ENCODE measurements around the gene FAR2. TPM values are rescaled to one million over a fixed set of nuclear protein-coding genes. Genes with fewer than 3 reads are reported as not detected.

FAR2 gene
- total and polyA plus RNA-seq, 4 donors: 7.1 to 14.4 (median 11.2) TPM

- H3K4me1 ChIP-seq (ENCODE audit: control insufficient read depth in 5 of 5, insufficient read depth in 5 of 5, low read length in 5 of 5): no peaks in the 10 kb centered on the region
Observed at GRCh38 chr12:29322157-29322556, 173.1 kb downstream of the FAR2 start.

GRCh38 chr12:29329411-29329810 lies 180.3 kb downstream of the FAR2 start:
- DNase-seq (no peak), ATAC-seq (ENCODE audit: insufficient read depth, low FRiP score) (no peak)
- Histone ChIP-seq H3K27me3 (ENCODE audit: control insufficient read depth in 3 of 3, insufficient read depth in 3 of 3, low read length in 2 of 3) (no peaks in the 10 kb centered on the region), H3K9ac (ENCODE audit: insufficient read depth in 1 of 2, low read length in 2 of 2) (no peak overlapping the region), H3K27ac (ENCODE audit: low read depth in 1 of 2, low read length in 1 of 2) (no peak overlapping the region), H3K9me3 (ENCODE audit: control insufficient read depth in 4 of 4, insufficient read depth in 3 of 4, low read length in 3 of 4) (no peaks in the 10 kb centered on the region), H3K4me3 (no peak overlapping the region), H3K4me1 (ENCODE audit: control insufficient read depth in 5 of 5, insufficient read depth in 5 of 5, low read length in 5 of 5) (no peaks in the 10 kb centered on the region), H3K36me3 (ENCODE audit: control insufficient read depth in 4 of 4, insufficient read depth in 4 of 4, low read length in 4 of 4) (no peaks in the 10 kb centered on the region)
- 97 to 99% methylated on average over 1 of the region's 1 CpG for WGBS, 2 donors
- no peak for TF ChIP-seq CTCF (IDR thresholded peaks at IDR 0.05; ENCODE audit: control extremely low read depth, extremely low read depth)

More at GRCh38 chr12:29322157-29322556, 173.1 kb downstream of the FAR2 start:
- H3K9me3 ChIP-seq (ENCODE audit: control insufficient read depth in 4 of 4, insufficient read depth in 3 of 4, low read length in 3 of 4): no peaks in the 10 kb centered on the region
- no peak overlapping the region for H3K9ac ChIP-seq (ENCODE audit: insufficient read depth in 1 of 2, low read length in 2 of 2)
- no peak for DNase-seq
- ATAC-seq (ENCODE audit: insufficient read depth, low FRiP score): no peak
- no peaks in the 10 kb centered on the region for H3K27me3 ChIP-seq (ENCODE audit: control insufficient read depth in 3 of 3, insufficient read depth in 3 of 3, low read length in 2 of 3)
- no peak for TF ChIP-seq CTCF (IDR thresholded peaks at IDR 0.05; ENCODE audit: control extremely low read depth, extremely low read depth)
- peaks cover 0 to 6% (median 0%) of the 10 kb centered on the region in 4 donors for H3K36me3 ChIP-seq (ENCODE audit: control insufficient read depth in 4 of 4, insufficient read depth in 4 of 4, low read length in 4 of 4)
- 91 to 93% methylated on average over 3 of the region's 3 CpGs for WGBS, 2 donors
- H3K4me3 ChIP-seq: no peak overlapping the region
- no peak overlapping the region for H3K27ac ChIP-seq (ENCODE audit: low read depth in 1 of 2, low read length in 1 of 2)

GRCh38 chr12:29333178-29333577 lies 184.1 kb downstream of the FAR2 start:
- WGBS, 2 donors: 0% methylated on average over 1 of the region's 1 CpG
- no peaks in the 10 kb centered on the region for H3K27me3 ChIP-seq (ENCODE audit: control insufficient read depth in 3 of 3, insufficient read depth in 3 of 3, low read length in 2 of 3)
- H3K4me3 ChIP-seq: no peak overlapping the region

More at GRCh38 chr12:29333178-29333577, 184.1 kb downstream of the FAR2 start:
- no peak for TF ChIP-seq CTCF (IDR thresholded peaks at IDR 0.05; ENCODE audit: control extremely low read depth, extremely low read depth)
- ATAC-seq (ENCODE audit: insufficient read depth, low FRiP score) (no peak), DNase-seq (no peak)
- Histone ChIP-seq H3K9me3 (ENCODE audit: control insufficient read depth in 4 of 4, insufficient read depth in 3 of 4, low read length in 3 of 4) (no peaks in the 10 kb centered on the region), H3K9ac (ENCODE audit: insufficient read depth in 1 of 2, low read length in 2 of 2) (no peak overlapping the region), H3K4me1 (ENCODE audit: control insufficient read depth in 5 of 5, insufficient read depth in 5 of 5, low read length in 5 of 5) (no peaks in the 10 kb centered on the region), H3K27ac (ENCODE audit: low read depth in 1 of 2, low read length in 1 of 2) (no peak overlapping the region), H3K36me3 (ENCODE audit: control insufficient read depth in 4 of 4, insufficient read depth in 4 of 4, low read length in 4 of 4) (peaks cover 0 to 2% (median under 1%) of the 10 kb centered on the region in 4 donors)

Data from lung (tissue), 12 donors.